Sigmoid colon (tissue), 4 donors: ENCODE results near the gene SETD3.

Source experiments
- EP300 ChIP-seq, 4 donors: sonication (generic); formaldehyde crosslinking; IDR thresholded peaks; one replicate each; pipeline ENCODE4 v1.6.1; 2017; ENCODE audit warnings: antibody characterized with exemption in 4 of 4
- POLR2A ChIP-seq, 2 donors: fragments of 450-650 bp; IDR thresholded peaks; one replicate each; pipeline ENCODE4 v1.6.1; 2016; ENCODE audit warnings: antibody characterized with exemption in 2 of 2, mild to moderate bottlenecking in 2 of 2, moderate library complexity in 2 of 2
- POLR2AphosphoS5 ChIP-seq, 4 donors: sonication (generic); formaldehyde crosslinking; IDR thresholded peaks; one replicate each; pipeline ENCODE4 v1.6.1; 2017; ENCODE audit warnings: antibody characterized with exemption in 4 of 4
- TF ChIP-seq, protein P1 (sequence below), 4 experiments: fragments of 450-650 bp in 3 of 4; fragments of 200-600 bp in 1 of 4; IDR thresholded peaks; one replicate each; pipeline ENCODE4 v1.5.1; 2016 to 2019; ENCODE audit warnings: antibody characterized with exemption in 4 of 4, mild to moderate bottlenecking in 3 of 4, moderate library complexity in 2 of 4

DNA sequence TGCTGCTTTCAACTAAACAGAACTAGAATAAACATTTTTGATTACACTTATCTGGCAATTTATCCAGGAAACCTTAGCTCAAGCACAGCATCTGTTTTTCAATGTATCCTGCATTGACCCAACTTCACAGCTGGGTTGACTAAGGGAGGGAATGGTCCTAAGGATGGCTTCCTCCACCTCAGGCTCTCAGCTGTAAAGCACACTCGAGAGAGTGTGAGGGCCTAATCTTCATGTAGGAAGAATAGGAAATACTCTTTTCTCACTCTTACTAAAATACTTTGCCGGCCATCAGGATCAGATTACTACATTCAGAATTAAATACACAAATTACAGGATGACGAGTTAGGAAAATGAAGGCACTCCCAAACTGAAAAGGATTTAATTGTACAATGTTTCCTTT lies 7.2 kb downstream of the SETD3 start:
- TF ChIP-seq, protein P1, sequence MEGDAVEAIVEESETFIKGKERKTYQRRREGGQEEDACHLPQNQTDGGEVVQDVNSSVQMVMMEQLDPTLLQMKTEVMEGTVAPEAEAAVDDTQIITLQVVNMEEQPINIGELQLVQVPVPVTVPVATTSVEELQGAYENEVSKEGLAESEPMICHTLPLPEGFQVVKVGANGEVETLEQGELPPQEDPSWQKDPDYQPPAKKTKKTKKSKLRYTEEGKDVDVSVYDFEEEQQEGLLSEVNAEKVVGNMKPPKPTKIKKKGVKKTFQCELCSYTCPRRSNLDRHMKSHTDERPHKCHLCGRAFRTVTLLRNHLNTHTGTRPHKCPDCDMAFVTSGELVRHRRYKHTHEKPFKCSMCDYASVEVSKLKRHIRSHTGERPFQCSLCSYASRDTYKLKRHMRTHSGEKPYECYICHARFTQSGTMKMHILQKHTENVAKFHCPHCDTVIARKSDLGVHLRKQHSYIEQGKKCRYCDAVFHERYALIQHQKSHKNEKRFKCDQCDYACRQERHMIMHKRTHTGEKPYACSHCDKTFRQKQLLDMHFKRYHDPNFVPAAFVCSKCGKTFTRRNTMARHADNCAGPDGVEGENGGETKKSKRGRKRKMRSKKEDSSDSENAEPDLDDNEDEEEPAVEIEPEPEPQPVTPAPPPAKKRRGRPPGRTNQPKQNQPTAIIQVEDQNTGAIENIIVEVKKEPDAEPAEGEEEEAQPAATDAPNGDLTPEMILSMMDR (IDR thresholded peaks at IDR 0.05) = no peak
- TF ChIP-seq POLR2AphosphoS5 (IDR thresholded peaks at IDR 0.05) (no peak), POLR2A (IDR thresholded peaks at IDR 0.05) (no peak), EP300 (IDR thresholded peaks at IDR 0.05) (no peak)
